GM13977 (cell line): Measurements from ENCODE around the gene PLOD3.
"Not testable (repeated sequence)": the region's sequence is repeated elsewhere in the genome, so short reads cannot be mapped to it uniquely, and the experiment has no call there.

ENCODE experiments used
- DNase-seq: peaks from one replicate; pipeline ENCODE4 v3.0.0; 2012; ENCODE audit warnings: low spot score
- in situ Hi-C: fragments of 300-500 bp; cut with MboI; formaldehyde crosslinking; loops from one replicate; pipeline ENCODE4 v1.12.0; 2022; ENCODE audit warnings: low sequenced_read_pairs, low pct_unique_long_range_greater_than_20kb, mixed read lengths, inconsistent platforms; ENCODE audit not compliant: unreplicated experiment
- TF ChIP-seq, protein P1 (sequence below): IDR thresholded peaks from 2 replicates; pipeline ENCODE4 v1.5.1; 2012; ENCODE audit warnings: mild to moderate bottlenecking, control low read depth; ENCODE audit not compliant: insufficient read depth; ENCODE audit errors: extremely low read depth, missing control alignments

The PLOD3 gene

DNA sequence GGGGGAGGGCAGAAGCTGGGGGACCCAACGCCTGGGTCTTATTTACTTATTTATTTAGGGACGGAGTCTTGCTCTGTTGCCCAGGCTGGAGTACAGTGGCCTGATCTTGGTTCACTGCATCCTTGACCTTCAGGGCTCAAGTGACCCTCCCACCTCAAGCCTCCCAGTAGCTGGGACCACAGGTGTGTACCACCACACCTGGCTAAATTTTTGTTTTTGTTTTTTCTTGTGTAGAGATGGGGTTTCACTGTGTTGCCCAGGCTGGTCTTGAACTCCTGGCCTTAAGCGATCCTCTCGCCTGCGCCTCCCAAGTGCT is 14.8 kb downstream of the PLOD3 start:
- TF ChIP-seq, protein P1, sequence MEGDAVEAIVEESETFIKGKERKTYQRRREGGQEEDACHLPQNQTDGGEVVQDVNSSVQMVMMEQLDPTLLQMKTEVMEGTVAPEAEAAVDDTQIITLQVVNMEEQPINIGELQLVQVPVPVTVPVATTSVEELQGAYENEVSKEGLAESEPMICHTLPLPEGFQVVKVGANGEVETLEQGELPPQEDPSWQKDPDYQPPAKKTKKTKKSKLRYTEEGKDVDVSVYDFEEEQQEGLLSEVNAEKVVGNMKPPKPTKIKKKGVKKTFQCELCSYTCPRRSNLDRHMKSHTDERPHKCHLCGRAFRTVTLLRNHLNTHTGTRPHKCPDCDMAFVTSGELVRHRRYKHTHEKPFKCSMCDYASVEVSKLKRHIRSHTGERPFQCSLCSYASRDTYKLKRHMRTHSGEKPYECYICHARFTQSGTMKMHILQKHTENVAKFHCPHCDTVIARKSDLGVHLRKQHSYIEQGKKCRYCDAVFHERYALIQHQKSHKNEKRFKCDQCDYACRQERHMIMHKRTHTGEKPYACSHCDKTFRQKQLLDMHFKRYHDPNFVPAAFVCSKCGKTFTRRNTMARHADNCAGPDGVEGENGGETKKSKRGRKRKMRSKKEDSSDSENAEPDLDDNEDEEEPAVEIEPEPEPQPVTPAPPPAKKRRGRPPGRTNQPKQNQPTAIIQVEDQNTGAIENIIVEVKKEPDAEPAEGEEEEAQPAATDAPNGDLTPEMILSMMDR: no peak
- in situ Hi-C loops: no loop called here
- no peak for DNase-seq

- in situ Hi-C loops: no loop called here
- DNase-seq: no peak
- TF ChIP-seq, protein P1: no peak
Measured at GRCh38 chr7:101201695-101202602, 15.4 kb downstream of the PLOD3 start.

- in situ Hi-C loops: no loop called here
- no peak for DNase-seq
Measured at GRCh38 chr7:101200862-101201599, 16.4 kb downstream of the PLOD3 start, which contains the start of gene MOGAT3. MOGAT3 (minus strand) TSS chr7:101201036; CDS start chr7:101200854, 182 bp downstream.

DNA sequence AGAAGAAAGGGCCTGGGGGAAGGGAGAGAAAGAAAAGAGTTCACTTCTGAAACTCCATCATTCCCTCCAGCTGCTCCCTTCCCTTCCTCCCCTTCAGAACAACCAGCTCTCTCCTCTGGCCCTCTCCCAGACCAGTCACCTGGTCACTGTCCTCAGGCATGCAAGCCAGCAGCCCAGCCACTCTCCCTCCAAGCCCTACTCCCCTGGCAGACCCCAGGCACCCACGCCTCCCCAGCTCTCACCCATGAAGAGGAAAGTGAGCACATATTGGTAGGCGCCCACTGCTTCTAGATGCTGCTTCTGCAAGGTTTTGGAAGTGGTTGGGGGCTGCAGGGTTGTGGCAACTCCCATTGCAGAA is 16.9 kb downstream of the PLOD3 start:
- TF ChIP-seq, protein P1: no peak
- in situ Hi-C loops: no loop called here

More at GRCh38 chr7:101200862-101201599, 16.4 kb downstream of the PLOD3 start, which contains the start of gene MOGAT3:
- TF ChIP-seq, protein P1: no peak

DNA sequence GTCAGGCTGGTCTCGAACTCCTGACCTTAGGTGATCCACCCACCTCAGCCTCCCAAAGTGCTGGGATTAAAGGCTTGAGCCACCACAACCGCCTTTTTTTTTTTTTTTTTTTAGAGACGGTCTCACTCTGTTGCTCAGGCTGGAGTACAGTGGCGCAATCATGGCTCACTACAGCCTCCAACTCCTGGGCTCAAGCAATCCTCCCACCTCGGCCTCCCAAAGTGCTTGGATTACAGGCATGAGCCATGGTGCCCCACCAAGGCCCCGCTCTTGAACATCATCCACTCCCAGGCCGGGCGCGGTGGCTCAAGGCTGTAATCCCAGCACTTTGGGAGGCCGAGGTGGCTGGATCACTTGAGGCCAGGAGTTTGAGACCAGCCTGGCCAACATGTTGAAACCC is 17.9 kb downstream of the PLOD3 start:
- in situ Hi-C loops, DNase-seq: not testable (repeated sequence)

More for the DNA sequence above, 16.9 kb downstream of the PLOD3 start:
- DNase-seq: no peak

- TF ChIP-seq, protein P1: no peak
- no peak for DNase-seq
- in situ Hi-C loops: no loop called here
Measured at GRCh38 chr7:101198476-101198875, 18.9 kb downstream of the PLOD3 start.

GRCh38 chr7:101197991-101198390 is 19.4 kb downstream of the PLOD3 start:
- in situ Hi-C loops: no loop called here
- DNase-seq: no peak

More at GRCh38 chr7:101197991-101198390, 19.4 kb downstream of the PLOD3 start:
- TF ChIP-seq, protein P1: no peak
